Ishikawa (cell line): ENCODE data around the gene GPAM.

Experiments used
- CEBPB ChIP-seq: IDR thresholded peaks from 2 replicates; pipeline ENCODE4 v1.6.1; 2012
- CREB1 ChIP-seq: IDR thresholded peaks from 2 replicates; pipeline ENCODE4 v1.6.1; 2012; ENCODE audit warnings: low read depth
- EGR1 ChIP-seq: IDR thresholded peaks from 2 replicates; pipeline ENCODE4 v1.6.1; 2012
- EP300 ChIP-seq: IDR thresholded peaks from 2 replicates; pipeline ENCODE4 v1.6.1; 2012; ENCODE audit warnings: borderline replicate concordance
- FOXM1 ChIP-seq: IDR thresholded peaks from 2 replicates; pipeline ENCODE4 v1.6.1; 2012; ENCODE audit warnings: low read depth, borderline replicate concordance
- MAX ChIP-seq: IDR thresholded peaks from 2 replicates; pipeline ENCODE4 v1.6.1; 2012
- NFIC ChIP-seq: IDR thresholded peaks from 2 replicates; pipeline ENCODE4 v1.6.1; 2012
- RAD21 ChIP-seq: IDR thresholded peaks from 2 replicates; pipeline ENCODE4 v1.6.1; 2012; ENCODE audit warnings: low read depth
- REST ChIP-seq: IDR thresholded peaks from 2 replicates; pipeline ENCODE4 v1.6.1; 2012; ENCODE audit warnings: low read depth, mild to moderate bottlenecking
- TAF1 ChIP-seq: IDR thresholded peaks from 2 replicates; pipeline ENCODE4 v1.6.1; 2012; ENCODE audit warnings: low read depth, mild to moderate bottlenecking
- TCF12 ChIP-seq: IDR thresholded peaks from 2 replicates; pipeline ENCODE4 v1.6.1; 2012; ENCODE audit warnings: low read depth
- TEAD4 ChIP-seq: IDR thresholded peaks from 2 replicates; pipeline ENCODE4 v1.6.1; 2012
- USF1 ChIP-seq: IDR thresholded peaks from 2 replicates; pipeline ENCODE4 v1.6.1; 2012
- YY1 ChIP-seq: IDR thresholded peaks from 2 replicates; pipeline ENCODE4 v1.6.1; 2012; ENCODE audit warnings: low read depth
- ZBTB7A ChIP-seq: IDR thresholded peaks from 2 replicates; pipeline ENCODE4 v1.6.1; 2012; ENCODE audit warnings: low read depth

The GPAM gene

GRCh38 chr10:112166800-112167199 lies 16.8 kb downstream of the GPAM start:
- TF ChIP-seq TCF12 (no peak), RAD21 (no peak), CEBPB (no peak), ZBTB7A (no peak), TAF1 (no peak), EGR1 (no peak), USF1 (no peak), MAX (no peak), TEAD4 (no peak)

- no peak for TF ChIP-seq TEAD4
These were observed 21.6 kb downstream of the GPAM start for GRCh38 chr10:112161757-112162518.

GRCh38 chr10:112160834-112161233 lies 22.7 kb downstream of the GPAM start:
- no peak for TF ChIP-seq FOXM1
- no peak for TF ChIP-seq CEBPB
- TF ChIP-seq TEAD4: no peak
- TF ChIP-seq REST: no peak
- no peak for TF ChIP-seq NFIC
- TF ChIP-seq USF1: no peak
- no peak for TF ChIP-seq EP300
- no peak for TF ChIP-seq TCF12
- no peak for TF ChIP-seq MAX
- TF ChIP-seq RAD21: no peak
- no peak for TF ChIP-seq YY1
- no peak for TF ChIP-seq ZBTB7A
- TF ChIP-seq TAF1: no peak
- no peak for TF ChIP-seq CREB1
- TF ChIP-seq EGR1: no peak

- TF ChIP-seq MAX (no peak), EP300 (no peak), NFIC (no peak), REST (no peak), EGR1 (no peak), USF1 (no peak), TAF1 (no peak), CREB1 (no peak), CEBPB (no peak), ZBTB7A (no peak), TEAD4 (no peak), FOXM1 (no peak), RAD21 (no peak), YY1 (no peak), TCF12 (no peak)
These were observed 24.1 kb downstream of the GPAM start for GRCh38 chr10:112159469-112159868.

GRCh38 chr10:112151524-112152039 lies 32.0 kb downstream of the GPAM start:
- no peak for TF ChIP-seq NFIC

GRCh38 chr10:112148331-112148730 lies 35.2 kb downstream of the GPAM start:
- TF ChIP-seq RAD21 (no peak), USF1 (no peak), EGR1 (no peak), CEBPB (no peak), MAX (no peak), CREB1 (no peak), TAF1 (no peak), TCF12 (no peak), YY1 (no peak), FOXM1 (no peak), NFIC (no peak), REST (no peak), EP300 (no peak), TEAD4 (no peak), ZBTB7A (no peak)
